Bronchial epithelial cell (primary cell): Measurements from ENCODE around the gene HNRNPH3. TPM values are rescaled to one million over a fixed set of nuclear protein-coding genes. Genes with fewer than 3 reads are reported as not detected.

Experiments used
- DNase-seq: peaks from one replicate; pipeline ENCODE4 v3.0.0-alpha.2; 2010; ENCODE audit warnings: low read depth
- FAIRE-seq: peaks from 2 replicates; lab custom pipeline; 2011; peaks lifted over from hg19 to GRCh38; lab: Jason Lieb, UNC
- H3K27me3 ChIP-seq: 2 replicates; pipeline ENCODE4 v1.5.1; 2011; ENCODE audit warnings: low read length; ENCODE audit not compliant: control insufficient read depth, insufficient read depth
- H3K36me3 ChIP-seq: 2 replicates; pipeline ENCODE4 v1.5.1; 2011; ENCODE audit warnings: low read length; ENCODE audit not compliant: control insufficient read depth, insufficient read depth
- H3K4me3 ChIP-seq: 2 replicates; pipeline ENCODE4 v1.5.1; 2011; ENCODE audit warnings: mild to moderate bottlenecking, low read depth, low read length, control low read depth
- total RNA-seq: library from RNA; depleted of rRNA; stranded (reverse); fragments of >200 nt; gene quantifications from 2 replicates; pipeline ENCODE4 v1.2.1, GENCODE V29; 2014
- TF ChIP-seq, protein P1 (sequence below): IDR thresholded peaks from 2 replicates; pipeline ENCODE4 v1.5.1; 2011; ENCODE audit warnings: mild to moderate bottlenecking, moderate library complexity, low read length, control low read depth, inconsistent platforms; ENCODE audit not compliant: insufficient read depth, severe bottlenecking

The HNRNPH3 gene
- total RNA-seq, 1 donor from 2014 or later = 18.4 TPM

DNA sequence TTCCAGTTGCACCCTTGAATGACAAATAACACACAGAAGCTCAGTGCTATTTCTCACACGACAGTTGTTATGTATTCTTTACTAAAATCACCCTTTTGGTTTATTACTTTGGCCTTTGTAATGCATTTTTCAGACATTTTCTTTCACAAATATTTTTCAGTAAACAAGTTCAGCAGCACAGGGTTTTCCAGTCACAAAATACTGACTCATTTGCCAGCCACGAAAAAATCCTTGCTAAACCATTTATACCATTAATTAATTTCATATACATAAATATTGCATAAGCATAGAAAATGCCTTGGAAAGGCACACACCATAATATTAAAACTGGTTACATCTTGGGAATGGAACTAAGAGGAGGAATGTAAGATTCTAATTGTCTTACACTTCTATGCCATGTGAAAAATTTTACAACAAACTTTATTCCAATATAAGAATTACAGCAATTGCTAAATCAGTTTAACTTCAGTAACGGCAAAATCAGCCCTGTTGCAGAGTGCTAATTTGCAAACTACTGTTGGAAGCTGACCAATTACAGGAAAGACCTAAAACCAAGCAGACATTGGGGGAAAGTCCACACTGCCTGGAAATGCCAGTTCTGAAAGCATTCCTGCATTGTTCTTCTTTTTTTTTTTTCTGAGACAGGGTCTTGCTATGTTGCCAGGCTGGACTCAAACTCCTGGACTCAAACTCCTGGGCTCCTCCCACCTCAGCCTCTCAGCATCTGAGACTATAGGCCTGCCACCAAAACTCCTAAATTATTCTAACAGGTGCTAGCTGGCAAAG is 32.4 kb downstream of the HNRNPH3 start:
- FAIRE-seq = no peak
- Histone ChIP-seq H3K36me3 (peaks cover 2% of the 10 kb centered on the region), H3K4me3 (no peak overlapping the region), H3K27me3 (no peaks in the 10 kb centered on the region)
- TF ChIP-seq, protein P1, sequence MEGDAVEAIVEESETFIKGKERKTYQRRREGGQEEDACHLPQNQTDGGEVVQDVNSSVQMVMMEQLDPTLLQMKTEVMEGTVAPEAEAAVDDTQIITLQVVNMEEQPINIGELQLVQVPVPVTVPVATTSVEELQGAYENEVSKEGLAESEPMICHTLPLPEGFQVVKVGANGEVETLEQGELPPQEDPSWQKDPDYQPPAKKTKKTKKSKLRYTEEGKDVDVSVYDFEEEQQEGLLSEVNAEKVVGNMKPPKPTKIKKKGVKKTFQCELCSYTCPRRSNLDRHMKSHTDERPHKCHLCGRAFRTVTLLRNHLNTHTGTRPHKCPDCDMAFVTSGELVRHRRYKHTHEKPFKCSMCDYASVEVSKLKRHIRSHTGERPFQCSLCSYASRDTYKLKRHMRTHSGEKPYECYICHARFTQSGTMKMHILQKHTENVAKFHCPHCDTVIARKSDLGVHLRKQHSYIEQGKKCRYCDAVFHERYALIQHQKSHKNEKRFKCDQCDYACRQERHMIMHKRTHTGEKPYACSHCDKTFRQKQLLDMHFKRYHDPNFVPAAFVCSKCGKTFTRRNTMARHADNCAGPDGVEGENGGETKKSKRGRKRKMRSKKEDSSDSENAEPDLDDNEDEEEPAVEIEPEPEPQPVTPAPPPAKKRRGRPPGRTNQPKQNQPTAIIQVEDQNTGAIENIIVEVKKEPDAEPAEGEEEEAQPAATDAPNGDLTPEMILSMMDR = no peak
- DNase-seq = no peak

DNA sequence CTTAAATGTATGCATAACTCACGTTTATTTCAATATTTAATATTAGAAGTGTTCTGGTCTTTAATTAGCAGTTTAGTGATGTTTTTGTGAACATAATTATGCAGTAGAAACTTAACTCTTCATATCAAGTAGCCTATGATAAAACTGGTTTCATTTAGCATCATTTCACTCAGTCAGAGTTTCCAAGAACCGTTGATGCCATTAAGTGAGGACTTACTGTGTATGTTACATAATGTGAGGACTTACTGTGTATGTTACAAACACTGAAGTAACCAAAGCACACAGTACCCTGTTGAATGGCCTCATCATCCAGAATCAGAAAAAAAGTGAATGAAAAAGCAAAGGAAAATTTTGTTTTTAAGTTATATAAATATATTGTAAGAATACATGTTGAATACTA is 33.7 kb downstream of the HNRNPH3 start:
- FAIRE-seq (no peak), DNase-seq (no peak)
- no peaks in the 10 kb centered on the region for H3K27me3 ChIP-seq
- H3K4me3 ChIP-seq = no peak overlapping the region
- peaks cover 4% of the 10 kb centered on the region for H3K36me3 ChIP-seq
- TF ChIP-seq, protein P1 = no peak

DNA sequence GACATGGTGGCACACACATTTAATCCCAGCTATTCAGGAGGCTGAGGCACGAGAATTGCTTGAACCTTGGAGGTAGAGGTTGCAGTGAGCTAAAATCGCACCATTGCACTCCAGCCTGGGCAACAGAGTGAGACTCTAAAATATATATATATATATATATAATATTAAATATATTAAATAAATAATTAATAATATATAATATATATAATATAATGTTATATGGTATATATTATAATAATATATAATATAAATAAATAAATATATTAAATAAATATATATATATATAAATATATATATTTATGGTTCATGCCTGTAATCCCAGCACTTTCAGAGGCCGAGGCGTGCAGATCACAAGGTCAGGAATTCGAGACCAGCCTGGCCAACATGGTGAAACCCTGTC is 34.7 kb downstream of the HNRNPH3 start:
- DNase-seq (no peak), FAIRE-seq (no peak)
- TF ChIP-seq, protein P1 = no peak
- Histone ChIP-seq H3K36me3 (peaks cover 4% of the 10 kb centered on the region), H3K4me3 (no peak overlapping the region), H3K27me3 (no peaks in the 10 kb centered on the region)

DNA sequence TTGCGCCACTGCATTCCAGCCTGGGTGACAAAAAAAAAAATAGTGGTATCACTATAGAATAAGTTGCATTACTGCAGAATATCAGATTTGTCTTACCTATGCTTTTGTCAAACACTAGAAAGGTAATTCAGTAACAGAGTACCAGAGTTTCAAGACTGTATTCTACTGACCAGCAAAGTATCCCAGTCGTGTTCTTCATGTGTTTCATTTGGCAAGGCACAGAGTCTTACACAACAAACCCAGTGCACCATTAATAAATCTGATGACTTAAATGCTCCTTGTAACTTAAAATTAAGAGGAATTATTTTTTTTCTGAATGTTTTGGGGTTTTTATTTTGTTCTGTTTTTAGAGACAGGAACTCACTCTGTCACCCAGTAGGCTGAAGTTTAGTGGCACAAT is 35.3 kb downstream of the HNRNPH3 start:
- H3K27me3 ChIP-seq = no peaks in the 10 kb centered on the region
- DNase-seq (no peak), FAIRE-seq (no peak)
- no peak overlapping the region for H3K4me3 ChIP-seq
- H3K36me3 ChIP-seq = peaks cover 4% of the 10 kb centered on the region
- TF ChIP-seq, protein P1 = no peak

DNA sequence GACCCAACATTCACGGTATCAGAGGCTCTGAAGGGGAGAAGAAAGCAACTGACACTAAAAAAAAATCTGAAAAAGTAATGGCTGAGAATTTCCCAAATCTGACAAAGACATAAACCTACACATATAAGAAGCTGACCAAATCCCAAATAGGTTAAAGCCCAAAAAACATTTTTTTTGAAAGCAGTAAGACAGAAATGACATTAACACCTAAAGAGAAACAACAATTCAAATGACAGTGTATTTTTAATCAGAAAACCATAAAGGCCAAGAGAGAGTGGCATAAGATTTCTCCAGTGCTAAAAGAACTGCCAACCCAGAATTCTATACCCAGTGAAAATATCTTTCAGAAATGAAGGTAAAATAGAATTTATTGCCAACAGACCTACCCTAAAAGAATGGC is 39.7 kb downstream of the HNRNPH3 start:
- DNase-seq = no peak
- Histone ChIP-seq H3K27me3 (no peaks in the 10 kb centered on the region), H3K36me3 (peaks cover 6% of the 10 kb centered on the region), H3K4me3 (no peak overlapping the region)
- TF ChIP-seq, protein P1 = no peak
- FAIRE-seq = no peak
